Hepatocyte (in vitro differentiated cells): ENCODE data around the gene TIMM50.

Experiments
- CTCF ChIP-seq: fragments of 200-600 bp; sonication (generic); IDR thresholded peaks from 2 replicates; pipeline ENCODE4 v1.5.1; 2016; ENCODE audit warnings: antibody characterized with exemption, mild to moderate bottlenecking; ENCODE audit not compliant: poor library complexity
- EZH2phosphoT487 ChIP-seq: fragments of 200-600 bp; sonication (generic); IDR thresholded peaks from one replicate; pipeline ENCODE4 v1.6.1; 2018; ENCODE audit warnings: antibody characterized with exemption, mild to moderate bottlenecking, low read depth, moderate library complexity; ENCODE audit not compliant: unreplicated experiment, severe bottlenecking

- TF ChIP-seq CTCF = no peak
- no peak for TF ChIP-seq EZH2phosphoT487
Measured at GRCh38 chr19:39515551-39516191, 35.0 kb downstream of the TIMM50 start.
